ENCODE data around the gene APOA1.

GRCh38 chr11:116859175-116859574 is 21.8 kb upstream of the APOA1 start:
- no peak for TF ChIP-seq JUN (IDR thresholded peaks at IDR 0.05; ENCODE audit: borderline replicate concordance, insufficient read depth, insufficient read length, low read depth)
- no peak for TF ChIP-seq POLR2AphosphoS5 (IDR thresholded peaks at IDR 0.05; ENCODE audit: insufficient read depth, low read depth, low read length)
- no peak for TF ChIP-seq POLR2A (IDR thresholded peaks at IDR 0.05; ENCODE audit: low read depth, low read length)

Measured in endothelial cell of umbilical vein (primary cell).